ENCODE measurements around the gene CDK11B.
"Not testable (repeated sequence)": the region's sequence is repeated elsewhere in the genome, so short reads cannot be mapped to it uniquely, and the experiment has no call there.

The CDK11B gene

DNA sequence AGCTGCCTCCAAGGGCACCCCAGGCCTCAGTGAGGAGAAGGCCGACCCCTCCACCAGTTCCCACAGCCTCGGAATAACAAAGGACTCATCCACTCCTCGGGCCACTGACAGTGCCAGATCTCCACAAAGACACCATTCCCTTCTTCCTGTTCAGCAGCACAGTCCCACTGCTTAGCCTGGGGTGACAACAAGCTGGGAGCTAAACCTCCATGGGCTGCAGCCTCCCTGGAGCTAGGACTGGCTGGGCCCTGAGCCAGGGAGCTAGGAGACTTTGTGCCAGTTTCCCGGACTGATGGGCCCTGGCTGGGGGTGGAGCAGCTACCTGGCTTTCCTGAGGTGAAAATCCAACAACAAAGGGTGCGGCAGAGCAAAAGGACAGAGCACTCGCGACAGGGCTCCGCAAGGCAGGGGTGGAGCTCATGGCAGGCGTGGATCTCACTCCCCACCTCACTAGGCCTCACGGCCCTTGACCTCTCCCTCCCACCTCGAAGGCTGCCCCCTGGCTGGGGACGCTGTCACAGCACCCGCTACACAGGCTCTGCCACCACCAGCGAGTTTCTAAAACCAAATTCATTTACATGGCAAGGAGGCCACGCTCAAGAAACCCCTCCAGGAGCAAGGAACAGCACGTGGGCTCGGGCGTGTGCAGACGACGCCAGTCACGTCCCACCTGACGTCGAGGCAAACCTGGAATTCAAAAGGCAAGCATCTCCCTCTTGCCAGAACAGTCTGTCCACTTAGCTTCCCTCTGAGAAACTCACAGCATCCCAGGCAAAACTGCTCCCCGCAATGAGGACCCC is 20.0 kb upstream of the CDK11B start:
- H3K36me3 ChIP-seq (ENCODE audit: control insufficient read depth, low read depth, low read length): no peaks in the 10 kb centered on the region
- H3K9ac ChIP-seq (ENCODE audit: low read length): no peak overlapping the region
- no peaks in the 10 kb centered on the region for H3K27me3 ChIP-seq (ENCODE audit: control insufficient read depth, insufficient read depth, low read length)
- H3K4me1 ChIP-seq (ENCODE audit: control insufficient read depth, low read depth, low read length): no peaks in the 10 kb centered on the region
- no peaks in the 10 kb centered on the region for H3K9me3 ChIP-seq (ENCODE audit: control insufficient read depth, low read depth, low read length)
- H3K27ac ChIP-seq (ENCODE audit: low read length): no peak overlapping the region
- H3K4me3 ChIP-seq (ENCODE audit: low read length): no peak overlapping the region

DNA sequence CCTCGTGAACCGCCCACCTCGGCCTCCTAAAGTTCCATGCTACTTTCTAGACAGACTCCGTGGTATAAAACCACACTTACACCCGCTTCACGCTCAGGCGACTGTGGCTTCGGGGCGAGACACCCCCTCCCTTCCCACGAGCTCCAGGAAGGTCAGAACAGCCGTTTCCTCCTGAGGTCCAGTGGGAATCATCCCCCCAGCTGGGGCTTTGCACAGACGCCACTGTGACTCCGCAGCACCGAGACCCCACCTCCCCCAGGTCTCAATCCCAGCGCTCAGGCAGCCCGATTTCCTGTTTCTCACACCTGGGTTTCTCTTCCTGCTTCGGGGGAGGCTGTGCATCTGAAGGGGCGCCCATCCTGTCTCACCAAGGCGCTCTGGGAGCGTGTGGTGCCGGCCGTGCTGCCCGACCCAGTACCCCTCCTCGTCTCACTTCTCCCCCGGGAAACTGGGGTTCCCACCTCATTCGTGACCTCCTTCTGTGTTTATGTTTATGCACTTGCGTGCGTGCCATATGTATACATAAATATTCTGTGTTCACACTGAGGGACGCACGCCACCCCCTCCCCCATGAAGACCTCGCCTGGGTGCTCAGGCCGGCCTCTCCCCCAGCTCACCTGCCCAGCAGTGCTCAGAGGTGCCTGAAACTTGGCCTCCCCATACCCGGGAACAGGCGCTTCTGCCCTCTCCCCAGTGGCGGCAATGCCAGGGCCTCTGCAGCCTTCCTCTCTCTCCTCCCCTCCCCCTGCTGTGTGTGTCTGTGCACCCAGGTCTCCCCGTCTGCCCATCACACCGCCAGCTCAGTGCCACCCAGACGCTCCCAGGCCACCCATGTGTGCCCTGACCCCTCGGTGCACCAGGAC is 19.1 kb upstream of the CDK11B start:
- no peak overlapping the region for H3K27ac ChIP-seq (ENCODE audit: low read length)
- H3K9ac ChIP-seq (ENCODE audit: low read length): no peak overlapping the region
- no peaks in the 10 kb centered on the region for H3K4me1 ChIP-seq (ENCODE audit: control insufficient read depth, low read depth, low read length)
- no peaks in the 10 kb centered on the region for H3K27me3 ChIP-seq (ENCODE audit: control insufficient read depth, insufficient read depth, low read length)
- H3K36me3 ChIP-seq (ENCODE audit: control insufficient read depth, low read depth, low read length): no peaks in the 10 kb centered on the region
- H3K9me3 ChIP-seq (ENCODE audit: control insufficient read depth, low read depth, low read length): no peaks in the 10 kb centered on the region
- no peak overlapping the region for H3K4me3 ChIP-seq (ENCODE audit: low read length)

DNA sequence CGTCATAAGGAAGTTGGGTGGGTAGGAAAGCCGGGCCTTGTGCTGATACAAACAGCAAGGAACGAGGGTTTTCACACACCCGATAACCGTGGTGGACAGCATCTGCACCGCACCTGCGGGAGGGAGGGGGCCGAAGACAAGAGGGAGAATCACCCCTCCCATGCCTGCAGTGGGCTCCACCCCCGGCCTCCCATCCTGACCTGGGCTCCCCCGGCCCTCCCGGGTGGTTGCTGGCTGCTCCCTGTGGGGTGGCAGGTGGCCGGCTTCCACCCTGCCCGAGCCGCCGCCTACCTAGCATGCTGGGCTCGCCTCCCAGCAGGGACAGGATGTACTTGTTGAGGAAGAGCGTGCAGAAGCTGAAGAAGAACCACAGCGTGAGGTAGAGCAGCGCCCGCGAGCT is 17.3 kb upstream of the CDK11B start:
- H3K36me3 ChIP-seq (ENCODE audit: control insufficient read depth, low read depth, low read length); H3K4me3 ChIP-seq (ENCODE audit: low read length); H3K27me3 ChIP-seq (ENCODE audit: control insufficient read depth, insufficient read depth, low read length); H3K4me1 ChIP-seq (ENCODE audit: control insufficient read depth, low read depth, low read length); H3K27ac ChIP-seq (ENCODE audit: low read length); H3K9ac ChIP-seq (ENCODE audit: low read length); H3K9me3 ChIP-seq (ENCODE audit: control insufficient read depth, low read depth, low read length): not testable (repeated sequence)

DNA sequence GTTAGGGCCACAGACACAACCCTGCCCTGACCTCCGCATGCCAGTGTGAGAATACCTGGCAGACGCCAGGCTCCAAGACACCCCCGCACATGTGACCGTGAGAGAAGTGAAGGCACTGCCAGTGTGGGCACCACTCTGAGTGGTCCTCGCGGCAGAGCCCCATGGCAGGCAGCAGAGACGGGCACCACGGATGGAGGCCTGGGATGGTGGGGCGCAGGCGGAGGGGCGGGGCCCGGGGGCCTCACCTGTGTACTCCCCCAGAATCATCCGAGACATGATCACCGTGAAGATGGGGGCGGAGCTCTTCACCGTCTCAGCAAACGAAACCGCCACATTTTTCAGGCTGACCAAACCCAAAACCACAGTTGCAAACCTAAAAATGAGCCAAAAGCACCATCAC is 16.4 kb upstream of the CDK11B start:
- H3K4me1 ChIP-seq (ENCODE audit: control insufficient read depth, low read depth, low read length); H3K9me3 ChIP-seq (ENCODE audit: control insufficient read depth, low read depth, low read length); H3K27me3 ChIP-seq (ENCODE audit: control insufficient read depth, insufficient read depth, low read length); H3K36me3 ChIP-seq (ENCODE audit: control insufficient read depth, low read depth, low read length); H3K4me3 ChIP-seq (ENCODE audit: low read length); H3K9ac ChIP-seq (ENCODE audit: low read length); H3K27ac ChIP-seq (ENCODE audit: low read length): not testable (repeated sequence)

DNA sequence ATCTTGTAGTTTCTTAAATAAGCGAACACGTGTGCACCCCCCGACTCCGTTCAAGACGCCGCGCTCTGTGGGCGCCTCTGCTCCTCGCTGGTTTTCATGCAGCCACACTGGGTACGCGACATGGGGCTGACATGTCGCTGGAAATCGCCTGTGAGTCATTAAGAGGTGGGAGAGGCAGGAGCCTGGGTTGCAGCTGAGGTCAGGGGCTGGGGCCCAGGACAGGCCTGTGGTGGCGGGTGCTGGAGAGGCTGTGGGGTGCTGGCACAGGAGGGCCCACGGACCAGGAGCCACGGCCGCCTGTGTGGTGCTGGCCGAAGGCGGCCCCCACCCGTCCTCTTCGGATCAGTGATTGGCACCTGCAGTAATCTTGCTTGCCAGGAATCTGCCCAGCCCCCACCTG is 16.0 kb upstream of the CDK11B start:
- not testable (repeated sequence) for H3K9ac ChIP-seq (ENCODE audit: low read length); H3K36me3 ChIP-seq (ENCODE audit: control insufficient read depth, low read depth, low read length); H3K27me3 ChIP-seq (ENCODE audit: control insufficient read depth, insufficient read depth, low read length); H3K4me1 ChIP-seq (ENCODE audit: control insufficient read depth, low read depth, low read length); H3K9me3 ChIP-seq (ENCODE audit: control insufficient read depth, low read depth, low read length); H3K27ac ChIP-seq (ENCODE audit: low read length); H3K4me3 ChIP-seq (ENCODE audit: low read length)

DNA sequence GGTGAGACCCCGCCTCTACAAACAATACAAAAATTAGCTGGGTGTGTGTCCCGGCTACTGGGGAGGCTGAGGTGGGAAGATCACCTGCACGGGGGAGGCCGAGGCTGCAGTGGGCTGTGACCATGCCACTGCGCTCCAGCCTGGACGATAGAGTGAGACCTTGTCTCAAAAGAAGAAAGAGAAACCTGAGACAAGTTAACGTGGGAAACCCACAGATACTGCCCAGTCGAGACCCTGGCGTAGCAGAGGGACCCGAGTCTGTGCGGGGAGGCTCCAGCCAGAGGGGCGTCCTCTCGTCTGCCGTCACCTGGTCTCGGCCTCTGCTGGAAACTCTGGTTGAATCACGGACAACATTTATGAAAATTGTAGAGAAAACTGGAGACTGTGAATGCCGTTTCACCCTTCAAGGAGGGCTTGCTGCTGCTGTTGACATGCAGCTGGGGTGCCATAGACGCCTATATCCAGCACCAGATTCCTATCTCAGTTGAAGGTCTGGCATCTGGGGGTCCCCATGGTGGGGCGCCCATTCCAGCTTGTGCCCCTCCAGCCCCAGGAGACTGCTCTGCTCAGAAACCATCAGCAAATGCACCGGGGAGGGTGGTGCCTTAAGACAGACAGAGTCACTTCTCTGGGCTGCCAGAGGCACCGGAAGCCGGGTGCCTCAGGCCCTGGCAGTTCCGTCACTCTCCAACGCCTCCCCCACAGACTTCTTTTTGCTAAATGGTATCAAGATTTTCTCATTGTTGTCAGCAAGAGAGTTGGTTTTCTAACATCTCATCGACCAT is 13.6 kb upstream of the CDK11B start:
- peaks cover 3% of the 10 kb centered on the region for H3K36me3 ChIP-seq (ENCODE audit: control insufficient read depth, low read depth, low read length)
- no peaks in the 10 kb centered on the region for H3K9me3 ChIP-seq (ENCODE audit: control insufficient read depth, low read depth, low read length)
- H3K9ac ChIP-seq (ENCODE audit: low read length): no peak overlapping the region

DNA sequence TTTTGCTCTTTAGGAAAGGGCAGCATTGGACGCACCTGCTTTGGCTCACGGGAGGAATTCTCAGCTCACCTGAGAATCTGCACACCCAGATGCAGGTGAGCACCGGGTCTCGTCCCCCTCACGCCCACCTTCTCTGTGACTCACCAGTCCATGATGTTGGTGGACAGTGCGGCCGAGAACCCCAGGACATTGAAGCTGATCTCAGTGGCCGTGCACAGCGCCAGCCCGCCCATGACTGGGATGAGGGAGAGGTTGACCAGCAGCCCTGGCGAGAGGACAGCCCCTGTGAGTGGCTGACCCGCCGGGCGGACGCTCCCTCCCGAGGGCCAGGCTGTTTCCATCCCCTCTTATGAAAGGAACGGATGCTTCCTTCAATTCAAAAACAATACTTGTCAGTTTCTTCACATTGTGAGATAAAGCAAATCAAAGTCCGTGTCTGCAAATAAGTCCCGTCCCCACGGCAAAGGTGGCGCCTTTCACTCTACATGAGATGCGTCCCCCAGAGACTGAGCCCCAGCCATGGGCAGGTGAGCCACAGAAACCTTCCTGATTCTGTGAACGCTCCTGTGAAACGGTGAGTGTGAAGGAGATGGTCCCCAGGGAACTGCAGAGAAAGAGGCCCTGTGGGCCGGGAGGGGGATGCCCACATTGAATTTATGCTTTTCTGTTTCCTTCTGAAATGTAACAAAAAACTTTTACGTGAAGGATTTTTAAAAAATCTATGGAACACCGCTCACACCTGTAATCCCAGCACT is 12.7 kb upstream of the CDK11B start:
- Histone ChIP-seq H3K4me1 (ENCODE audit: control insufficient read depth, low read depth, low read length) (no peaks in the 10 kb centered on the region), H3K4me3 (ENCODE audit: low read length) (no peak overlapping the region), H3K27ac (ENCODE audit: low read length) (no peak overlapping the region), H3K27me3 (ENCODE audit: control insufficient read depth, insufficient read depth, low read length) (no peaks in the 10 kb centered on the region), H3K9me3 (ENCODE audit: control insufficient read depth, low read depth, low read length) (no peaks in the 10 kb centered on the region), H3K9ac (ENCODE audit: low read length) (no peak overlapping the region), H3K36me3 (ENCODE audit: control insufficient read depth, low read depth, low read length) (peaks cover 3% of the 10 kb centered on the region)

More for the DNA sequence above, 13.6 kb upstream of the CDK11B start:
- Histone ChIP-seq H3K4me3 (ENCODE audit: low read length) (no peak overlapping the region), H3K27me3 (ENCODE audit: control insufficient read depth, insufficient read depth, low read length) (no peaks in the 10 kb centered on the region), H3K27ac (ENCODE audit: low read length) (no peak overlapping the region), H3K4me1 (ENCODE audit: control insufficient read depth, low read depth, low read length) (no peaks in the 10 kb centered on the region)

DNA sequence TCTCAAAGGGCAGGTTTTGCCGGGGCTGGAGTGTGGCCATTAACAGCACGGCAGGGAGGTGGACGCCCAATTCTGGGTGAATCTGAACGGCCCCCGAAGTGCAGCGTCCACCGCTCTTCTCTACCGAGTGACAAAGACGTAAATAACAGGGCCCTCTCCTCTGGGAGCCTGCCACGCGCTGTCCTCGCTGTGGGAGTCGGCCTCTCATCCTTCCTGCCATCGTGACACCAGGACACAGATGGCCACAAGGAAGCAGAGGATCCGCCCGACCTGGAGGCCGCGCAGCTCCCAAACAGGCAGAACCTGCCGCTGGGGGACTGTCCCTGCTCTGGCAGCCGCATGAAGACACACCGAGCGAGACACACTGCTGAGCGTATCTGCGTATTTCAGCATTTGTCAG is 12.1 kb upstream of the CDK11B start:
- Histone ChIP-seq H3K4me1 (ENCODE audit: control insufficient read depth, low read depth, low read length) (no peaks in the 10 kb centered on the region), H3K9me3 (ENCODE audit: control insufficient read depth, low read depth, low read length) (no peaks in the 10 kb centered on the region), H3K4me3 (ENCODE audit: low read length) (no peak overlapping the region), H3K9ac (ENCODE audit: low read length) (no peak overlapping the region), H3K27me3 (ENCODE audit: control insufficient read depth, insufficient read depth, low read length) (no peaks in the 10 kb centered on the region), H3K27ac (ENCODE audit: low read length) (no peak overlapping the region), H3K36me3 (ENCODE audit: control insufficient read depth, low read depth, low read length) (peaks cover 3% of the 10 kb centered on the region)

DNA sequence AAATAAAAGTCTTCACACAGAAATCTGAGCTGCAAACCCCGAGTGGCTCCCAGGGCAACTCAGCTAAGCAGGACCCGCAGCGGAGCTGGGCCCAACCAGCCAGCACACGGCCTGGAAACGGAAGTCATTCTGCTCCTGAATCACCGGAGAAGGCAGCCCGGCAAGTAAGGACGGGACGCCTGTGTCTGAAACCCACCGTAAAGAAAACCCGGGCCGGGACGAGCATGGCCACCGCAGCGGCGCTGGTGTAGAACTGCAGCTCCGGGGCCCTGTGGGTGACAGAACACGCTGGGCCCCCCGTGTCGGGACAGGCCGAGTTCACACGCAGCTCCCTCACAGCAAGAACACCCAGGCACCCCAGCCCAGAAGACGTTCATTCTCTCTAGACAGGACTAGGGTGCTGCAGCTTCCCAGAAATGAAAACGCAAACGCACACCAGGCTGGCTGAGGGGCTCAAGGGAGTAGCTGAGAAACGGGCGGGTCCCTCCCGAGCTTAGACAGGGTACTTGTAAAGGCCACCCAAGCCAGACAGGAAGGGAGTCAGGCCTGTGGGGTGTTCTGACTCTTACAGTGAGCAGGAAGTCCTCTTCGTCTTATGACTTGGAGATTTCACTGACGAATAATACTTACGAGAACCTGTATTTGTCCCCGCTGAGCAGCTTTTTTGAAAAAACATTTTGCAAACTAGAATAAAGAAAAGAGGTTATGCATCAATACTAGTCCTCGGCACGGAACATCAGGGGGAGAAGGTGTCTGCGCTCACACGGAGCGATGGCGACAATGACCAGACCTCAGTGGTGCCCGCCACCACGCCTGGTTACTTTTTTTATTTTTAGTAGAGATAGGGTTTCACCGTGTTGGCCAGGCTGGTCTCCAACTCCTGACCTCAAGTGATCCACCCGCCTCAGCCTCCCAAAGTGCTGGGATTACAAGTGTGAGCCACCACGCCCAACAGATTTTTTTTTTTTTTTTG is 10.9 kb upstream of the CDK11B start:
- H3K27ac ChIP-seq (ENCODE audit: low read length): no peak overlapping the region
- H3K9me3 ChIP-seq (ENCODE audit: control insufficient read depth, low read depth, low read length): no peaks in the 10 kb centered on the region
- peaks cover 13% of the 10 kb centered on the region for H3K36me3 ChIP-seq (ENCODE audit: control insufficient read depth, low read depth, low read length)
- no peak overlapping the region for H3K4me3 ChIP-seq (ENCODE audit: low read length)
- H3K9ac ChIP-seq (ENCODE audit: low read length): no peak overlapping the region
- H3K27me3 ChIP-seq (ENCODE audit: control insufficient read depth, insufficient read depth, low read length): no peaks in the 10 kb centered on the region
- no peaks in the 10 kb centered on the region for H3K4me1 ChIP-seq (ENCODE audit: control insufficient read depth, low read depth, low read length)

DNA sequence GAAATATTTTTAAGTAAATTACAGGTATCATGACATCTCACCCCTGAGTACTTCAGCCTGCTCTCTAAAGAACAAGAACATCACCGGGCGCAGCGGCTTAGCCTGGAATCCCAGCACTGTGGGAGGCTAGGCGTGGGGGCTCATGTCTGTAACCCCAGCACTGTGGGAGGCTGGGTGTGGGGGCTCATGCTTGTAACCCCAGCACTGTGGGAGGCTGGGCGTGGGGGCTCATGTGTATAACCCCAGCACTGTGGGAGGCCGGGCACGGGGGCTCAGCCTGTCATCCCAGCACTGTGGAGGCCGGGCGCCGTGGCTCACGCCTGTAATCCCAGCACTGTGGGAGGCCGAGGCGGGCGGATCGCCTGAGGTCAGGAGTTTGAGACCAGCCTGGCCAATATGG is 7.7 kb upstream of the CDK11B start:
- peaks cover 13% of the 10 kb centered on the region for H3K36me3 ChIP-seq (ENCODE audit: control insufficient read depth, low read depth, low read length)
- H3K27me3 ChIP-seq (ENCODE audit: control insufficient read depth, insufficient read depth, low read length): no peaks in the 10 kb centered on the region

More for the DNA sequence above, 7.7 kb upstream of the CDK11B start:
- H3K27ac ChIP-seq (ENCODE audit: low read length): no peak overlapping the region
- no peaks in the 10 kb centered on the region for H3K4me1 ChIP-seq (ENCODE audit: control insufficient read depth, low read depth, low read length)
- H3K9me3 ChIP-seq (ENCODE audit: control insufficient read depth, low read depth, low read length): no peaks in the 10 kb centered on the region
- no peak overlapping the region for H3K9ac ChIP-seq (ENCODE audit: low read length)
- H3K4me3 ChIP-seq (ENCODE audit: low read length): no peak overlapping the region

Measured in iPS-18a (cell line).